ENCODE measurements around the gene ABHD6.
"Not testable (repeated sequence)": the region's sequence is repeated elsewhere in the genome, so short reads cannot be mapped to it uniquely, and the experiment has no call there.

ABHD6 gene

DNA sequence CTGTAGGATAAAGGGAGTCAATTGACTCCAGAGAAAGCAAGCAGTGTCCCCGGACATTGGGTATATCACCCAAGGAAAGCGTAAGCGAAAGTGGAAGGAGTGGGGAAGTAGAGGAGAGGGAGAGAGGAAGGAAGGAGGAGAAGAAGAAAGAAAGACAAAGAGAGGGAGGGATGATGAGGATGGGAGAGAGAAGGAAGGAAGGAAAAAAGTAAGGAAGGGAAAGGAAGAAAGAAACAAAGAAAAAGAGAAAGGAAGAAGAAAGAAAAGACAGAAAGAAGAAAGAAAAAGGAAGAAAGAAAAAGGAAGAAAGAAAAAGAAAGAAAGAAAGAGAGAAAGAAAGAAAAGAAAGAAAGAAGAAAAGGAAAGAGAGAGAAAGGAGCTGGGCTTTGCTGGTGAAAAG is 27.7 kb upstream of the ABHD6 start:
- no peak for DNase-seq (ENCODE audit: low read depth in 2 of 2)

- DNase-seq (ENCODE audit: low read depth in 2 of 2), result no peak
Measured at GRCh38 chr3:58210761-58211460, 26.7 kb upstream of the ABHD6 start, which contains the start of gene DNASE1L3. DNASE1L3 (minus strand) TSS chr3:58210972; CDS start chr3:58210906, 66 bp downstream.

- peak in 1 of 2 donors; percentile 13 for DNase-seq (ENCODE audit: low read depth in 2 of 2)
Measured at GRCh38 chr3:58214484-58215316, 22.9 kb upstream of the ABHD6 start.

DNA sequence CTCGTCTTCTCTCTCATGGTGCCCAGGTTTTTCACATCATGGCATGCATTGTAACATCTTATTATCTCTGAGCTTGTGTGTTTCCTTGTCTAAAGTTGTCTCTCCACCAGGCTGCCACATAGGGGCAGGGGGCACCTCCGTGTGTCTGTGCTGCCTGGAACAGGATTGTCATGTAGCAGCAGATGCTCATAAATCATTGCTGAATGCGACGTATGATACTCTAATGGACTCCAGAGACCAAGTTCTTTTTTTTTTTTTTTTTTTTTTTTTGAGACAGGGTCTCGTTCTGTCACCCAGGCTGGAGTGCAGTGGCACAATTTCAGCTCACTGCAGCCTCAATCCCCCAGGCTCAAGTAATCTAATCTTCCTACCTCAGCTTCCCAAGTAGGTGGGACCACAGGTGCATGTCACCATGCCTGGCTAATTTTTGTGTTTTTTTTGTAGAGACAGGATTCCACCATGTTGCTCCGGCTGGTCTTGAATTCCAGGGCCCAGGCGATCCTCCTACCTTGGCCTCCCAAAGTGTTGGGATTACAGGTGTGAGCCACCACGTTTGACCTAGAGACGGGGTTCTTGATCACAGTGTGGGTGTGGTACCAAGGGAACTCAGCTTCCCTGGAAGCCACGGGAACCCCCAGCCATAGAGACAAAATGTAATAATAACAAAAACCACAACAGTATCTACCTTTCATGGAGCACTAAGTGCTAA is 22.1 kb upstream of the ABHD6 start:
- no peak for DNase-seq (ENCODE audit: low read depth in 2 of 2)

DNA sequence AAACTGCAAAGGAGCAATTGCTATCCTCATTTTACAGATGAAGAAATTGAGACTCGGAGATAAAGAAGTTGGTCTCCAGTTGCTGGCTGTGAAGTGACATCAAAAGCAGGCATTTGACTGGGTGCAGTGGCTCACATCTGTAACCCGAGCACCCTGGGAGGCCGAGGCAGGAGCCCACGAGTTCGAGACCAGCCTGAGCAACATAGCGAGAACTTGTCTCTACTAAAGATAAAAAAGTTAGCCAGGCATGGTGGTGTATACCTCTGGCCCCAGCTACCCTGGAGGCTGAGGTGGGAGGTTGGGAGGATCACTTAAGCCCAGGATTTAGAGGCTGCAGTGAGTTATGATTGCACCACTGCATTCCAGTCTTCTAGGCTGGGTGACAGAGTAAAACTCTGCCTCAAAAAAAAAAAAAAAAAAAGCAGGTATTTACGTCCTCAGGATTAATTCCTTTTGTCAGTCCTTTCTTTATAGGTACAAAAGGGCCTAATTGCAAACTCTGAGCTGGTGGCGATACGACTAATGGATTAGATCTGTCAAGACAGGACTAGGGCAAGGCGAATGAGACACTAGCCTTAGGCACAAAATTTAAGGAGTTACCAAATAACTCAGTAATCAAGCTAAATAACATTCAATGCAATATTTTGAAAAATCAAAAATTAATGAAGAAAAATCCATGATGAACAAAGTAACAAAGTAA is 20.9 kb upstream of the ABHD6 start:
- DNase-seq (ENCODE audit: low read depth in 2 of 2), result no peak

DNA sequence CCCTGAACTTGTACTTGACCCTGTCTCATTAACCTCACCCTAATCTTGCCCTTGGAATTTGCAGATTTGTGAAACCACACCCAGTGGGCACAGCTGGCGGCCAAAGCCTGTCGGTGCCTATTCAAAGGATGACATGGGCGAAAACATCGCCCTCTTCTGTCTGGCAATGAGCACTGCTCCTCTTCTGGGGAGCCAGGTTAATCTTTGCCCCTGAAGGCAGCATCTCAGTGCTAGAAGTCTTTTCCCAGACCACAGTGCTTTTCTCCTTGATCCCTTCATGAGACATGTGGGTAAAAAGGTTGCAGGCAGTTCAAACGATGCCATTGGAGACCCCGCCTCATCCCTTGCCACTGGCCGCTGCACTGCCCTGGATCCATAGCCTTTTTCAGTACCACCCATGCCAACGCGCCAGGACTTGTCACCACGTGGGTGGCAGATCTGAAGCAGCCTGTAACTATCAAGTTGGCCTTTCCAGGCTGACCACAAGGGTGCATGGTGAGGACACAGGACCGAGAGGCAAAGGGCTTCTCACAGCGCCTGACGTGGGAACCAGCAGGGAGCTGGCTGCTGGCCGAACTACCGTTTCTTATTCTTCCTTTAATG is 20.3 kb upstream of the ABHD6 start:
- peak; percentile 21 to 28 for DNase-seq (ENCODE audit: low read depth in 2 of 2)

GRCh38 chr3:58218904-58219303 is 18.7 kb upstream of the ABHD6 start:
- no peak for DNase-seq (ENCODE audit: low read depth in 2 of 2)

DNA sequence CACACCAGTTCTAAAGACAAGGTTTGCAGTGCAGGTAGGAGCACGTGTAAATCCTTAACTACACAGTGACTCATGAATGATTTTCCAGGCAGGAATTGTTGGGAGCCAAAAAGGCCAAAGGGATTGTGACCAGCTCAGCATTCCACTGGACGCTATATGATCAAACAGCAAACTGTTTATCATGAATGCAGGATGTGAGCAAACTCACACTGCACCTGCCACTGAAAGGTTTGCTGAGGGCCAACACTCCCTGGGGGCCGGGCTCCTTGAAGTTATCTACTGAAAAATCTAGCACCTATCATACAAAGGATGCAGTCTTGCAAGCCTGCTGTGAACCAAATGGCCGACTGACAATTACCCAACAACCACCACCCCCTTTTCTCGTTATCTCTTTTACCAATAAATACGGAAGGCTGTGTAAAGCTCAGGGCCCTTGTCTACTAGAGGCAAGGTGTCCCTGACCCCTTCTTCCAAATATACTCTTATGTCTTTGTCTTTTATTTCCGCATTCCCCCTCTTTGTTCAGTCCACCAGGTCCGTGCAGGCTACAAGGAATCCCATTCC is 15.3 kb upstream of the ABHD6 start:
- no peak for DNase-seq (ENCODE audit: low read depth in 2 of 2)

- no peak for DNase-seq (ENCODE audit: low read depth in 2 of 2)
Measured at GRCh38 chr3:58223855-58224254, 13.7 kb upstream of the ABHD6 start.

DNA sequence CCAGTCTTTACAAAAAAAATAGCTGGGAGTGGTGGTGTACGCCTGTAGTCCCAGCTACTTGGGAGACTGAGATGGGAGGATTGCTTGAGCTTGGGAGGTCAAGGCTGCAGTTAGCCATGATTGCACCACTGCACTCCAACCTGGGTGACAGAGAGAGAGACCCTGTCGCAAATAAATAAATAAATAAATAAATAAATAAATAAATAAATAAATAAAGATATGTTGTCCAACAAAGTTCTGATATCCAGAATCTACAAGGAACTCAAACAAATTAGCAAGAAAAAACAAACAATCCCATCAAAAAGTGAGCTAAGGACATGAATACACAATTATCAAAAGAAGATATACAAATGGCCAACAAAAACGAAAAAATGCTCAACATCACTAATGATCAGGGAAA is 9.7 kb upstream of the ABHD6 start:
- DNase-seq (ENCODE audit: low read depth in 2 of 2), result not testable (repeated sequence)

GRCh38 chr3:58230876-58231552 is 6.6 kb upstream of the ABHD6 start:
- no peak for DNase-seq (ENCODE audit: low read depth in 2 of 2)

DNA sequence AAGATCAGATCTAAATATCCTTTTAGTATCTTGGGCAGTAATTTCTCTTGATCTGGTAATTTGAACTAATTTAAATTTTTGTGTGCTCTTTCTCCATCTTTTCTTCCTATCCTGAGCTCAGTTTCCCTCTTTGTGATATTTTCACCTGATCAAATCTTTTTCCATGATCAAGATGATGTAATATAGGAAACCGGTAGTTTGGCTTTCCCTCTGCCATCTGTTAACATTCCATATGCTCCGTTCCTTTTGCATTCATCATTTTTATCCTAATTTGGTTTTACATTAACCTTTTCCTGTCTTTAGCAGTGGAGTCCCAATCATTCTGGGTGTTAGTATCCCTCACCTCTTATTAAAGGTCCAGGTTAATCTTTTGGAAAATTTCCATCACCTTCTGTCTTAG is 5.9 kb upstream of the ABHD6 start:
- DNase-seq (ENCODE audit: low read depth in 2 of 2), result no peak

DNA sequence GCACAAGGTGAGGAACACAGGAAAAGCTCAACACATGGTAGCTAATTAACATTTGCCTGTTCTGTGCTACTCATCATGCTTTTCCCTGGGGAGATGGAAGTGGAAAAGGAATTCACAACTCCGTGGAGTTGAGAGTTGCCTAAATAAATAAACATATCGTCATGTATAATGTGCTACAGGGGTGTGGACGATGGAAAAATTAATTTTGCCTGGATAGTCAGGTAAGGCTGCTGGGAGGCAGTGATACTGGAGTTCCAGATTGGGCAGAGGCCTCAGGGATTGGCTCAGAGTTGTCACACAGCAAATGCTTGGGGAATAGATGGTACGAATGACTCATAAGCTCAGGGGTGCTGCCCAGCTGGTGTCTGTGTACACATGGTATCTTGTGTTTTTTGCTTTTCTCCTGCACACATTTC is 3.1 kb upstream of the ABHD6 start:
- no peak for DNase-seq (ENCODE audit: low read depth in 2 of 2)

GRCh38 chr3:58235970-58236369 is 1.6 kb upstream of the ABHD6 start:
- DNase-seq (ENCODE audit: low read depth in 2 of 2), result no peak

GRCh38 chr3:58236527-58237237 is 910 bp upstream of the ABHD6 start:
- no peak for DNase-seq (ENCODE audit: low read depth in 2 of 2)

- DNase-seq (ENCODE audit: low read depth in 2 of 2), result peak in 1 of 2 donors; percentile 23
Measured at GRCh38 chr3:58237941-58238681, 519 bp downstream of the ABHD6 start.

GRCh38 chr3:58238830-58239229 is 1.2 kb downstream of the ABHD6 start:
- no peak for DNase-seq (ENCODE audit: low read depth in 2 of 2)

- DNase-seq (ENCODE audit: low read depth in 2 of 2), result no peak
Measured at GRCh38 chr3:58241306-58242044, 3.9 kb downstream of the ABHD6 start.
